ENCODE results near the gene KCNAB1. TPM values are rescaled to one million over a fixed set of nuclear protein-coding genes. Genes with fewer than 3 reads are reported as not detected.

KCNAB1 gene
- total and polyA plus RNA-seq, 2 of the 8 experiments (the other 6 are each of a cell fraction or from before 2014, with no cell fraction given): 0.51 to 2.3 TPM

- no peak for TF ChIP-seq CTCF (IDR thresholded peaks at IDR 0.05; ENCODE audit: control extremely low read depth in 1 of 3, insufficient read depth in 1 of 3, low read depth in 1 of 3, low read length in 3 of 3)
- TF ChIP-seq POLR2AphosphoS5 (IDR thresholded peaks at IDR 0.05; ENCODE audit: low read depth, low read length): no peak
These were observed 130.2 kb downstream of the KCNAB1 start (continued) for GRCh38 chr3:156250550-156250949.

All from H1 (cell line).